ENCODE data around the gene ABCA3.
A peak's percentile ranks its signal among the peaks of the same experiment; 100 is the strongest.
"Not testable (repeated sequence)": the region's sequence is repeated elsewhere in the genome, so short reads cannot be mapped to it uniquely, and the experiment has no call there.

Gene ABCA3

DNA sequence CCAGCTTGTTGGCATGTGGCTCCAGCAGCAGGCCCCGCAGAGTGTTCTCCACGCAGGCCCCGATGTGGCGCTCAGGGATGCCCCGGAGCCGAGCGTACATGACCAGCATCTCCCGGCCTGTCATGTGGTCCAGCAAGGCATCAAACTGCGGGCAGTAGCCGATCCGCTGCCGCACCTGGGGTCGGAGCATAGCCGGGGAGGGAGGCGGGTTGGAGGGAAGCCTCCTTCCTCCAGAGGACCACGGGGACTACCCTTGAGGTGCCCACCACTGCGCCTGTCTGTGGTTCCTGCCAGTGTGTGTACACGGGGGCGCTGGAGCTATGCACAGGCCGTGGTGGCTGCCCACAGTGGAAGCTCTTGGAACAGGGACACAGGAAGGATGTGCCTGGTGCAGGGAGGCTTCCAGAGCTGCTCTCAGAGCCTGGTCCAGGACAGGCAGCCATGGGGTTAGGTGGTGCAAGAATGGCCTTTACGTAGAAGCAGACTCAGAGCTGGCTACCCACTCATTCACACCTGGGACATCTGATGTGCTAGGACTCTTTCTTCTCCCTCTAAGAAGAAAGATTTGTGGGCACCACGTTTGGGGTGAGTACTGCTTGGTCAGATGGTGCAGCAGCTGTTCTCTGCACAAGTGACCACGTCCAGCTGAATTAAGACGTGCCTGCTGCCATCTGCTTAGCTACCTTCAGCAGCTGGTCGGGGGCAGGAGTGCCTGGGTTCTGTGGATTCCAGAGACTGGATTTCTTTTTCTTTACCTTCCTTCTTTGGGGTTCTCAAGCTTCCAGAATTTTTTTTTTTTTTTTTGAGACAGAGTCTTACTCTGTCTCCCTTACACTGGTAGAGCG, 61.4 kb downstream of the ABCA3 start:
- no peak for DNase-seq

DNA sequence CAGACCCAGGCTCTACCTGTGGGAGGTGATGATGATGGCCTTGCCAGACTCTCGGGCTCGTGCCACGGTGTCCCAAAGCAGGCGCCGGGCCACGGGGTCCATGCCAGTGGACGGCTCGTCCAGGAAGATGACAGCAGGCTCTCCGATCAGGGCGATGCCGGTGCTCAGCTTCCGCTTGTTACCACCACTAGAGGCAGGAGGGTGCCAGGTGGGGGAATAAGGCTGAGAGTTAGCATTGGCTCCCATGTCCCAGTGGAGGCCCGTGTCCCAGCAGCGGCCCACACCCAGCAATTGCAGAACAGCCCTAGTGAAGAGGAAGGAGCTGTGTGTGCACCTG, 62.3 kb downstream of the ABCA3 start:
- DNase-seq, result no peak

DNA sequence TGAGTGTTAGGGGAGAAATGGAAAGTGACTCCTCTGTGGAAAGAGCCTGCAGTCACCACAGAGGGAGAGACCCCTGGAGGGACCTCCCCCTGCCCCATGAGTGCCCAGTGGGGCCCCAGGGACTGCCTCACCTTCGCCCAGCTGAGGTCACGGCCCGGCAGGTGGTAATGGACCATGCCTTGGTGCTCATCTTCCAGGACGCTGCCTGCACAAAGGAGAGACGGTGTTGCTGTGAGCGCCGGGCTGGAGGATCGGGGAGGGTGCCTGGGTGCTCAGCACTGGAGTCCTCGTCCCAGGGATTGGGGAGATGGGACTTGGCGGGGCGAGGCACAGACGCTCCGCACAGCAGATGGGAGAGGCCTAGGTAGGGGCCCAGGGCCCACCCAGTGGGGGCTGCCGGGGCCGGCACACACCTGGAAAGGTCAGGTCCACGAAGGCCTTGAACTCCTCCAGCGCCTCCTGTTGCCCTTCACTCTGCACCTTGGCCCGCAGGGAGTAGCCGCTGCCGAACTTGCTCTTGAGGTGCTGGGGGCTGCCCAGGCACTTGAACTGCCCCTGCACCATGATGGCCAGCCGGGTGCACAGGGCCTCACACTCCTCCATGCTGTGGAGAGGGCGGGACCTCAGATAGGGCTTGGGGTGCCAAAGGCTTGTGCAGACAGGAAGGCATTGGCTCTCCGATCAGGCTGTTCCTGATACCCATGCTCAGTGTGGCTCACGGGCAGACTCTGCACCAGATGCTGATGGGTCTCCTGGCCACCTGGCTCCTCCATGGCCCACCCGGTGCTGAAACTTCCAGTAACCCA, 62.9 kb downstream of the ABCA3 start:
- DNase-seq, result no peak

GRCh38 chr16:2276368-2277195, 63.9 kb downstream of the ABCA3 start:
- no peak for DNase-seq

- no peak for DNase-seq
Measured at GRCh38 chr16:2275476-2276367, 64.8 kb downstream of the ABCA3 start.

DNA sequence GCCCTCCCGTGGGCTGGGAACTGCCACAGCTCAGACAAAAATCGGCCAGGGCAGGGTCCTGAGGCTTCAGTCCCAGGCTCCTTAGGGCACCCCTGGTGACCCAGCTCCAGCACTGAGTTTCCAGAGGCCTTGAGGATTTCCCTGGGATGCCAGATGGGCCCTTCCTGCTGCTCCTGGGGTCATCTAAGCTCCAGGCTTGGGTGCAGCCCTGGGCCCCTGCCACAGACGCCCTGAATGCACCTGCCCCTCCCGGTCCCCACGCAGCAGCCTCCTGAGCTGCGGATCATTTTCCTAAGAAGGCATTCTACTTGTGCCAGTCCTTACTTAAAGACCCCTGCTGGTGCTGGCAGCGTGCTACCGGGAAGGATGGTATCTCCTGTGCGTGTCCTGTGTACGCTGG, 66.6 kb downstream of the ABCA3 start:
- no peak for DNase-seq

DNA sequence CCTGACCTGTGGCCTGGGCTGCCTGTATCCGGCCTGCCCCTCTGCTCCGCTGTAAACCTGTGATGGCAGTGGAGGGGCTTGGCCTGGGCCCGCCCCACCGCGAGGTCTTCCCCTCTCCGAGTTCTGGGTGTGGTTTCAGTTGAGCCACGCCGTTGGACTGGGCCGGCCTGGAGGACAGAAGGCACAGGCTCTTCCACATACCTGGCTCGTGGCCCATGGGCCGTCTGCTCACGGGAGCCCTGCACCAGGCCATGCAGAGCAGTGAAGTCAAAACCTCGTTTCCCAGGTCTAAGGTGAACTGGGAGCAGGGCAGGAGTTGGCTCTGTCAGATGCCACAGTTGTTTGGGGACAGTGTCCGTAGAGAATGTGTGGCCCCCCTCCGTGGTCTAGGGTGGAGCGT, 67.0 kb downstream of the ABCA3 start:
- no peak for DNase-seq

DNA sequence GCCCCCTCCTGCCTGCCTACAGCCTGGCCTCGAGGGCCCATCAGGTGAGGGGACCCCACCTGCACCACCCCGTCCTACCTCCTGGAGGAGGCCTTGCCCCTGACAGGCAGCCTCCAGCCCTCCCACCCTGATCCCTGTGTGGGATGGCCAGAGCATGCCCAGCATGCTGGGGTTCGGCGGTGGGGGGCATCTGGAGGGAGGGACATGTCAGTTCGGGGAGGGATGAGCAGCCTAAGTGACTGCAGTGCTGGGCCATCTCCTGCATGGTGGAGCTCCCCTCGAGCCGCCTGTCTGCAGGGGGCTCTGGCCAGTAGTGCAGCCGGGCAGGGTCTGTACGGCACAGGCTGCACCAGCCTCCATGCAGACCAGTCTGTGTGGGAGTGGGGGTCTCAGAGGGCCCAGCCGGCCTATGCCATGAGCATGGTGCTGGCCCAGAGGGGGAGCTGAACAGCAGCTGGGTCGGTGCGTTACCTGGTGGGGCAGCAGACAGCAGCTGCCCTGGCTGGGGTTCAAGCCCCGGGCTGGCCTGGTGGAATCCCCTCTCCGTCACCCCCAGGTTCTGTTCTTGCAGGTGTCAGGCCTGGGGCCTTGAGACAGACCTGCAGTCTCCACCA, 68.6 kb downstream of the ABCA3 start:
- no peak for DNase-seq

- no peak for DNase-seq
Measured at GRCh38 chr16:2270588-2271470, 69.7 kb downstream of the ABCA3 start.

DNA sequence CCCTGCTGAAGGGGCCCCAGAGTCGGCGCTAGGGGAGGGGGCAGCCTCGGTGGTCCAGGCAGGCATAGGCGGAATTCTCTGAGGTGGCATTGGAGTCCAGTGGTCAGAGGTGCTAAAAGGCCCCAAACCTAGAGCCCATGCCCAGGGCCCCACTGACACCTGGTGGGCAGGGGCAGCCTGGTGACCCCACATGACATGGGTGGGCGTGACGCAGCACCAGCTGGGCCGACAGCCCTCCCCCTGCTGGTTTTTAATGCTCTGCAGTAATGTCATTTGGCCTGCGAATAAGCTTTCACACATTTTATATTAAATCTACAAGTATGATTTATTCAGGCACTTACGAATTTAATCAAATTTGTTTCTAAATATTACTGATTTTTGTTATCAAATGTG, 70.5 kb downstream of the ABCA3 start:
- DNase-seq, result no peak

GRCh38 chr16:2267913-2268666, 72.4 kb downstream of the ABCA3 start, which contains the start of gene RNPS1:
Gene RNPS1, minus strand, starts transcription at chr16:2268126. Its CDS starts 3,483 bp downstream, at chr16:2264643.
- DNase-seq, result peak; percentile 95

DNA sequence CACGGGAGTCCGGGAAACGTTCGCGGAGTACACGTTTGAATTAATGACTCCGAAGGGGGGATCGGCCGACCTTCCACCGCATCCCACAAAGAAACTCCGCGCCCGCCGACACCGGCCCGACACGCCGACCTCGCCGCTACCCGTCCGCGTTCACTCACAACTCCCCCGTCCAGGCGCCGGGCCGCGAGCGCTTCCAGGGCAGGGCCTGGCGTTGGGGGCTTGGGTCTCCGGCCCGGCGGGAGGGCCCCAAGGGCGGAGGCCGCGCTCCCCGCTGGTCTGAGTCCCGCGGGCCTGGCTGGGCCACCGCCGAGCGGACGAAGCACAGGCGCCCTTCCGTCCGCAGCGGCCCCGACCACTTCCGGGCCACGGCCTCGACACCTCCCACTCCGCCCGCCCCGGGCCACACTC, 73.0 kb downstream of the ABCA3 start:
- DNase-seq, result not testable (repeated sequence)

GRCh38 chr16:2266887-2267286, 73.6 kb downstream of the ABCA3 start:
- not testable (repeated sequence) for DNase-seq

- DNase-seq, result not testable (repeated sequence)
Measured at GRCh38 chr16:2263026-2263425, 77.5 kb downstream of the ABCA3 start.

DNA sequence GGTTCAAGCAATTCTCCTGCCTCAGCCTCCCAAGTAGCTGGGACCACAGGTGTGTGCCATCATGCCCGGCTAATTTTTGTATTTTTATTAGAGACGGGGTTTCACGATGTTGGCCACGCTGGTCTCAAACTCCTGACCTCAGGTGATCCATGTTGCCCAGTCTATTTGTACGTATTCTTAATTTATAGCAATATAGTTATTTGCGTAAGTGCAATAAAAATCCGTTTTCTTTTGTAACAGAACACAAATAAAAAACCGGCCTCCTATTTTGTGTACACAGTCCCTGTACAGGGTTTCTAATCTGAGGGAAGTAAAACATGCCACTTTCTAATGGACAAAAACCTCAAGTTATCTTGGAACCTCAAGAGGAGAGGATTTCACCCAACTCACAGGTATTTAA, 80.3 kb downstream of the ABCA3 start:
- no peak for DNase-seq

DNA sequence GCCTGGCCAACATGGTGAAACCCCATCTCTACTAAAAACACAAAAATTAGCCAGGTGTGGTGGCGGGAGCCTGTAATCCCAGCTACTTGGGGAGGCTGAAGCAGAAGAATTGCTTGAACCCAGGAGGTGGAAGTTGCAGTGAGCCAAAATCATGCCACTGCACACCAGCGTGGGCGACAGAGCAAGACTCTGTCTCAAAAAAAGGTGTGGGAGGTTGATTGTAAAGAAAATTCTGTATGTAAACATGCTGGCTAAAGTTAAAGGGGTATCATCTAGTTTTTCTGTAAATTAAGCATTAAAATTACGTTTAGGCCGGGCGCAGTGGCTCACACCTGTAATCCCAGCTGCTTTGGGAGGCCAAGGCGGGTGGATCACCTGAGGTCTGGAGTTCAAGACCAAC, 82.0 kb downstream of the ABCA3 start:
- not testable (repeated sequence) for DNase-seq

GRCh38 chr16:2257726-2258125, 82.8 kb downstream of the ABCA3 start:
- DNase-seq, result no peak

- no peak for DNase-seq
Measured at GRCh38 chr16:2256531-2257140, 83.9 kb downstream of the ABCA3 start.

DNA sequence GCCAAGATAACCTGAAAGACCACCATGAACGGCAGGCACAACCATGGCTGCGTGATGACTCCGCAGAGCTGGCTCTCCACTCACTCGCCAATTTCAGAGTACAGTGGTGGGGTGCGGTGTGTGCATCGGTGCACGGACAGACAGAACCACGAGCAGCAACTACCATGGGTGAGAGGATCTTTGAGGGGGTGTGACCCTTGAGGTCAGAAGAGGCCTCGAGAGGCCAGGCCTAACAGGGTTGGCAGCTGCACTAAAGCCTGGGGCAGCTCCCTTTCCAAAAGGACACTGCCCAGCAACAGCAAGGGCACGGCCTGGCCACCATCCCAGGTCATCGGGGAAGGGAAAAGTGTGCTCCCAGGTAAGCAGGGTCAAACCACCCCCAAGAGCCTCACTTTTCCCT, 87.2 kb downstream of the ABCA3 start:
- DNase-seq, result no peak

GRCh38 chr16:2252806-2253148, 87.8 kb downstream of the ABCA3 start:
- no peak for DNase-seq
